ENCODE data around the gene TNFRSF18.

The TNFRSF18 gene

GRCh38 chr1:1226566-1227362 lies 20.4 kb upstream of the TNFRSF18 start:
- no peak for DNase-seq

- DNase-seq: no peak
Observed at GRCh38 chr1:1225913-1226312, 19.5 kb upstream of the TNFRSF18 start.

GRCh38 chr1:1225238-1225845 lies 18.9 kb upstream of the TNFRSF18 start:
- no peak for DNase-seq

- no peak for DNase-seq
Observed at GRCh38 chr1:1223891-1224290, 17.5 kb upstream of the TNFRSF18 start.

GRCh38 chr1:1223321-1223720 lies 16.9 kb upstream of the TNFRSF18 start:
- DNase-seq: no peak

- no peak for DNase-seq
Observed at GRCh38 chr1:1222575-1223225, 16.3 kb upstream of the TNFRSF18 start.

GRCh38 chr1:1221887-1222574 lies 15.6 kb upstream of the TNFRSF18 start:
- no peak for DNase-seq

GRCh38 chr1:1220197-1220596 lies 13.8 kb upstream of the TNFRSF18 start:
- no peak for DNase-seq

- DNase-seq: no peak
Observed at GRCh38 chr1:1219341-1219740, 12.9 kb upstream of the TNFRSF18 start.

- no peak for DNase-seq
Observed at GRCh38 chr1:1218524-1219200, 12.3 kb upstream of the TNFRSF18 start.

GRCh38 chr1:1217621-1218523 lies 11.5 kb upstream of the TNFRSF18 start:
- DNase-seq: no peak

- no peak for DNase-seq
Observed at GRCh38 chr1:1216770-1217620, 10.6 kb upstream of the TNFRSF18 start.

GRCh38 chr1:1215881-1216605 lies 9.7 kb upstream of the TNFRSF18 start:
- DNase-seq: no peak

GRCh38 chr1:1215080-1215676 lies 8.8 kb upstream of the TNFRSF18 start:
- DNase-seq: no peak

GRCh38 chr1:1213345-1214265 lies 7.2 kb upstream of the TNFRSF18 start, which contains the start of gene TNFRSF4:
Gene TNFRSF4, minus strand, starts transcription at chr1:1214153. Its CDS starts 26 bp downstream, at chr1:1214127.
- DNase-seq: no peak

- DNase-seq: no peak
Observed at GRCh38 chr1:1212780-1213344, 6.5 kb upstream of the TNFRSF18 start.

- no peak for DNase-seq
Observed at GRCh38 chr1:1211541-1212441, 5.4 kb upstream of the TNFRSF18 start.

Measured in NCI-H1105 (cell line).